ENCODE data around the gene FBLIM1. TPM values are rescaled to one million over a fixed set of nuclear protein-coding genes. Genes with fewer than 3 reads are reported as not detected.
"Not testable (repeated sequence)": the region's sequence is repeated elsewhere in the genome, so short reads cannot be mapped to it uniquely, and the experiment has no call there.

Gene FBLIM1
- total and polyA plus RNA-seq, 7 experiments from 2014 or later: 0.27 to 0.54 (median 0.41) TPM; not detected in 4

DNA sequence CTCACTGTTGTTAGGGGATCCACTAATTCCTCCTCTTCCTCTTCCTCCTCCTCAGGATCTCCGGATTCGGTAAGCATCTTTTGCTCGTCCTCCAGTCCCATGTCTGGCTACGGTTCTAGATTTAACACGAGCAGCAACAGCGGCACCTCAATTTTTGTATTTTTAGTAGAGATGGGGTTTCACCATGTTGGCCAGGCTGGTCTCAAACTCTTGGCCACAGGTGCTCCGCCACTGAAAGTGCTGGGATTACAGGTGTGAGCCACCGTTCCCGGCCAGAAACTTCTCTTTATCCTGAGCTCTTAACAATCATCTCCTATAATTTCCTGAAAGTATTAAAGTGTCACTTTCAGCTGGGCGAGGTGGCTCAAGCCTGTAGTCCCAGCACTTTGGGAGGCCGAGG lies 49.0 kb downstream of the FBLIM1 start, which contains the start of gene UQCRHL:
TSS of gene UQCRHL (minus strand) at position 101 of the 400 bp plus-strand sequence. CDS start at position 101, 0 bp downstream.
- POLR2A ChIA-PET; H3K27me3 Mint-ChIP-seq; DNase-seq; H3K4me3 ChIP-seq (ENCODE audit: low read length); H3K27me3 ChIP-seq (ENCODE audit: control insufficient read depth in 2 of 2, insufficient read depth in 2 of 2, low read length in 2 of 2); H3K36me3 ChIP-seq (ENCODE audit: control insufficient read depth in 2 of 3, insufficient read depth in 3 of 3, low read length in 3 of 3); H3K9me3 Mint-ChIP-seq; H3K4me1 ChIP-seq (ENCODE audit: control insufficient read depth in 2 of 2, insufficient read depth in 2 of 2, low read length in 2 of 2); H3K36me3 Mint-ChIP-seq; H3K9me3 ChIP-seq (ENCODE audit: control insufficient read depth in 2 of 3, low read length in 3 of 3); H3K4me1 Mint-ChIP-seq; intact Hi-C loops (cut with micrococcal nuclease); ATAC-seq; H3K27ac ChIP-seq (ENCODE audit: low read depth, low read length); H3K4me3 Mint-ChIP-seq: not testable (repeated sequence)
- H3K27ac Mint-ChIP-seq: peak within 1 kb of the TSS in 1 of 9 donors; percentile 46
- CTCF ChIA-PET: interaction anchor here (0.7 kb wide), 1 partner anchor 269 kb away, joined by 4 read pairs; no protein-coding TSS in a partner anchor

GRCh38 chr1:15808955-15809354 lies 50.4 kb downstream of the FBLIM1 start:
- no peaks in the 10 kb centered on the region for H3K4me1 ChIP-seq (ENCODE audit: control insufficient read depth in 2 of 2, insufficient read depth in 2 of 2, low read length in 2 of 2)
- H3K27me3 ChIP-seq (ENCODE audit: control insufficient read depth in 2 of 2, insufficient read depth in 2 of 2, low read length in 2 of 2): no peaks in the 10 kb centered on the region
- H3K4me3 ChIP-seq (ENCODE audit: low read length): no peak overlapping the region
- no peaks in the 10 kb centered on the region for H3K36me3 Mint-ChIP-seq
- H3K27ac Mint-ChIP-seq: no peak overlapping the region
- peaks cover 0 to 4% (median 0%) of the 10 kb centered on the region in 11 donors for H3K9me3 Mint-ChIP-seq
- no peaks in the 10 kb centered on the region for H3K36me3 ChIP-seq (ENCODE audit: control insufficient read depth in 2 of 3, insufficient read depth in 3 of 3, low read length in 3 of 3)
- H3K27ac ChIP-seq (ENCODE audit: low read depth, low read length): no peak overlapping the region
- H3K4me1 Mint-ChIP-seq: no peaks in the 10 kb centered on the region
- H3K9me3 ChIP-seq (ENCODE audit: control insufficient read depth in 2 of 3, low read length in 3 of 3): no peaks in the 10 kb centered on the region
- intact Hi-C loops (cut with micrococcal nuclease): no loop called here
- POLR2A ChIA-PET: no interaction called here
- no peak overlapping the region for H3K4me3 Mint-ChIP-seq
- CTCF ChIA-PET: no interaction called here
- ATAC-seq: no peak
- DNase-seq: no peak
- H3K27me3 Mint-ChIP-seq: no peaks in the 10 kb centered on the region

- Mint-ChIP-seq H3K27ac (no peak overlapping the region), H3K4me1 (no peaks in the 10 kb centered on the region), H3K27me3 (no peaks in the 10 kb centered on the region), H3K4me3 (no peak overlapping the region), H3K36me3 (no peaks in the 10 kb centered on the region), H3K9me3 (peaks cover 0 to 4% (median 0%) of the 10 kb centered on the region in 11 donors)
- no peak overlapping the region for H3K4me3 ChIP-seq (ENCODE audit: low read length)
- H3K27ac ChIP-seq (ENCODE audit: low read depth, low read length): no peak overlapping the region
- CTCF ChIA-PET: interaction anchor here (1.1 kb wide), 1 partner anchor 19 kb away, joined by 3 read pairs; no protein-coding TSS in a partner anchor
- ATAC-seq (no peak), DNase-seq (no peak)
- no peaks in the 10 kb centered on the region for H3K36me3 ChIP-seq (ENCODE audit: control insufficient read depth in 2 of 3, insufficient read depth in 3 of 3, low read length in 3 of 3)
- POLR2A ChIA-PET: no interaction called here
- no peaks in the 10 kb centered on the region for H3K9me3 ChIP-seq (ENCODE audit: control insufficient read depth in 2 of 3, low read length in 3 of 3)
- no peaks in the 10 kb centered on the region for H3K27me3 ChIP-seq (ENCODE audit: control insufficient read depth in 2 of 2, insufficient read depth in 2 of 2, low read length in 2 of 2)
- no peaks in the 10 kb centered on the region for H3K4me1 ChIP-seq (ENCODE audit: control insufficient read depth in 2 of 2, insufficient read depth in 2 of 2, low read length in 2 of 2)
- intact Hi-C loops (cut with micrococcal nuclease): no loop called here
Measured at GRCh38 chr1:15810073-15810472, 51.5 kb downstream of the FBLIM1 start.

DNA sequence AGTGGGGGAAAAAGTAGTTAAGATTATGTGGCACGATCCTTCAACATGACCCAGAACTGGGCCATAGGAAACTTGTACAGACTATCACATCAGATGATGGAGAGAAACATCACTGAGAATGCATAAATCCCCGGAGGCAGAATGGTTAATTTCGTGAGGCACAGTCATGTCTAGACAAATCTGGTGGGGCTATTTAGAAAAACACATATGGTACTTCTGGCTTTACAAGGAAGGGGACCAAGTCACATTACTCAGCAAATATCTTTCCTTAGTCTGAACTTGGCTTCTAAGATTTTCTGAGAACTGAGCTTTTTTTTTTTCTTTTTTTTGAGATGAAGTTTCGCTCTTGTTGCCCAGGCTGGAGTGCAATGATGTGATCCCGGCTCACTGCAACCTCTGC lies 58.1 kb downstream of the FBLIM1 start:
- ChIA-PET POLR2A (interaction anchor here (0.7 to 1.9 kb wide), 4 partner anchors 17 to 253 kb away, joined by 3 to 19 read pairs (median 6); no protein-coding TSS in a partner anchor), CTCF (interaction anchor here (0.6 to 1.1 kb wide), 4 partner anchors 13 to 163 kb away, joined by 3 to 6 read pairs (median 3); no protein-coding TSS in a partner anchor)
- no peaks in the 10 kb centered on the region for H3K9me3 Mint-ChIP-seq
- H3K36me3 Mint-ChIP-seq: peaks cover 0 to 4% (median 3%) of the 10 kb centered on the region in 5 donors
- H3K27ac ChIP-seq (ENCODE audit: low read depth, low read length): no peak overlapping the region
- H3K4me3 Mint-ChIP-seq: peak overlapping the region in 1 of 10 donors; percentile 13
- peaks cover 4 to 14% (median 5%) of the 10 kb centered on the region in 7 donors for H3K4me1 Mint-ChIP-seq
- H3K27ac Mint-ChIP-seq: no peak overlapping the region
- no peaks in the 10 kb centered on the region for H3K27me3 Mint-ChIP-seq
- H3K4me3 ChIP-seq (ENCODE audit: low read length): no peak overlapping the region
- intact Hi-C loops (cut with micrococcal nuclease): loop anchor here in 1 of 2 donors (5.0 kb wide), 1 partner anchor 101 kb away; no protein-coding TSS in a partner anchor
- H3K9me3 ChIP-seq (ENCODE audit: control insufficient read depth in 2 of 3, low read length in 3 of 3): no peaks in the 10 kb centered on the region
- H3K4me1 ChIP-seq (ENCODE audit: control insufficient read depth in 2 of 2, insufficient read depth in 2 of 2, low read length in 2 of 2): no peaks in the 10 kb centered on the region
- H3K27me3 ChIP-seq (ENCODE audit: control insufficient read depth in 2 of 2, insufficient read depth in 2 of 2, low read length in 2 of 2): no peaks in the 10 kb centered on the region
- no peak for ATAC-seq
- DNase-seq: no peak
- H3K36me3 ChIP-seq (ENCODE audit: control insufficient read depth in 2 of 3, insufficient read depth in 3 of 3, low read length in 3 of 3): no peaks in the 10 kb centered on the region

DNA sequence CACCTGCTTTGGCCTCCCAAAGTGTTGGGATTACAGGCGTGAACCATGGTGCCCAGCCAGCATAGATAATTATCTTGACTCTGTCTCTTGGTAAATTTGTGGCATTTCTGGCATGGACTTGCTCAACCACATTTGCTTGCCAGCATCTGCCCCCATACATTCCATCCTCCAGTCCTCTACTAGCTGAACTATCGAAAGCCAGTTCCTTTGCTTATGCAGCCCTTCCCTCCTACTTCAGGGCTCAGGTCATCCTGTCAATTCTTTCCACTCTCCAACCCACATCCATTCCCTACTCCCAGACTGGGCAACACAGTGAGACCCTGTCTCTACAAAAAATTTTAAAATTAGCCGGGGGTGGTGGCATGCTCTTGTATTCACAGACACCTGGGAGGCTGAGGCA lies 61.9 kb downstream of the FBLIM1 start:
- Mint-ChIP-seq H3K27me3 (no peaks in the 10 kb centered on the region), H3K27ac (no peak overlapping the region), H3K36me3 (peaks cover 0 to 4% (median 3%) of the 10 kb centered on the region in 5 donors), H3K9me3 (no peaks in the 10 kb centered on the region), H3K4me1 (peaks cover 3 to 14% (median 4%) of the 10 kb centered on the region in 7 donors), H3K4me3 (no peak overlapping the region)
- Histone ChIP-seq H3K9me3 (ENCODE audit: control insufficient read depth in 2 of 3, low read length in 3 of 3) (no peaks in the 10 kb centered on the region), H3K4me3 (ENCODE audit: low read length) (no peak overlapping the region), H3K27ac (ENCODE audit: low read depth, low read length) (no peak overlapping the region), H3K4me1 (ENCODE audit: control insufficient read depth in 2 of 2, insufficient read depth in 2 of 2, low read length in 2 of 2) (no peaks in the 10 kb centered on the region), H3K36me3 (ENCODE audit: control insufficient read depth in 2 of 3, insufficient read depth in 3 of 3, low read length in 3 of 3) (no peaks in the 10 kb centered on the region), H3K27me3 (ENCODE audit: control insufficient read depth in 2 of 2, insufficient read depth in 2 of 2, low read length in 2 of 2) (no peaks in the 10 kb centered on the region)
- ChIA-PET CTCF (no interaction called here), POLR2A (interaction anchor here (0.6 to 5.2 kb wide), 3 partner anchors 13 to 454 kb away, joined by 3 to 39 read pairs (median 3); no protein-coding TSS in a partner anchor)
- DNase-seq (no peak), ATAC-seq (no peak)
- intact Hi-C loops (cut with micrococcal nuclease): no loop called here

DNA sequence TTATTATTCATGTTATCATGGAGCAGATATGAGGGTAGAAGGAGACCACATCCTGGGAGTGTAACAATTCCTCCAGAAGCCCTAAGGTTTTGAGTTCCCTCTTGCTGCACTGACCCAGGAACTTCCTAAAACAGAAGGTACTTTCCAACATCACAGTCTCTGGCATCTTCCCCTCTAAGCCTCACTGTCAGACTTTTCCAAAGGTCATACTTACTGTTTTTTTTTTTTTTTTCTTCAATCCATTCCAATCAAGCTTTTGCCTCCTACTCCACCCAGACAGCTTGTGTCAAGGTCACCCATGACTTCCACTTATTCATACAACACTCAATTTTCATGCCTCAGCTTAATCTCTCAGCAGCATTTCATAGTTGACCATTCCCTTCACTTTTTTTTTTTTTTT lies 67.2 kb downstream of the FBLIM1 start:
- Mint-ChIP-seq H3K36me3 (peaks cover 0 to 3% (median 0%) of the 10 kb centered on the region in 5 donors), H3K27me3 (no peaks in the 10 kb centered on the region), H3K9me3 (no peaks in the 10 kb centered on the region), H3K4me1 (peaks cover 9 to 23% (median 15%) of the 10 kb centered on the region in 7 donors), H3K4me3 (no peak overlapping the region), H3K27ac (no peak overlapping the region)
- intact Hi-C loops (cut with micrococcal nuclease): no loop called here
- Histone ChIP-seq H3K4me3 (ENCODE audit: low read length) (no peak overlapping the region), H3K4me1 (ENCODE audit: control insufficient read depth in 2 of 2, insufficient read depth in 2 of 2, low read length in 2 of 2) (no peaks in the 10 kb centered on the region), H3K27ac (ENCODE audit: low read depth, low read length) (no peak overlapping the region), H3K9me3 (ENCODE audit: control insufficient read depth in 2 of 3, low read length in 3 of 3) (no peaks in the 10 kb centered on the region), H3K27me3 (ENCODE audit: control insufficient read depth in 2 of 2, insufficient read depth in 2 of 2, low read length in 2 of 2) (no peaks in the 10 kb centered on the region), H3K36me3 (ENCODE audit: control insufficient read depth in 2 of 3, insufficient read depth in 3 of 3, low read length in 3 of 3) (no peaks in the 10 kb centered on the region)
- ChIA-PET CTCF (interaction anchor here (0.6 kb wide), 1 partner anchor 42 kb away, joined by 4 read pairs; no protein-coding TSS in a partner anchor), POLR2A (interaction anchor here (0.8 to 5.2 kb wide), 2 partner anchors 8 to 178 kb away, joined by 3 to 39 read pairs; partner anchors contain the start of gene SRARP)
- DNase-seq (no peak), ATAC-seq (peak; percentile 60)

Measured in naive thymus-derived CD4-positive, alpha-beta T cell (primary cell).